HL-60 (cell line): ENCODE results near the gene FOXL2.

ENCODE experiments used
- DNase-seq, 2 experiments: peaks; one replicate each; pipeline ENCODE4 v3.0.0-alpha.2; 2010 to 2020; ENCODE audit warnings: low read depth in 1 of 2, low spot score in 1 of 2
- H3K27ac ChIP-seq: fragments of 250-450 bp; sonication (Bioruptor Pico); replicated peaks from 2 replicates; pipeline ENCODE4 v1.5.1; 2020; ENCODE audit warnings: mild to moderate bottlenecking, moderate library complexity
- H3K27me3 ChIP-seq: fragments of 250-450 bp; sonication (Bioruptor Pico); 2 replicates; pipeline ENCODE4 v1.5.1; 2021; ENCODE audit warnings: mild to moderate bottlenecking, moderate library complexity; ENCODE audit not compliant: insufficient read depth, poor library complexity, severe bottlenecking
- H3K4me3 ChIP-seq: replicated peaks from 2 replicates; pipeline ENCODE4 v1.5.1; 2011; ENCODE audit warnings: mild to moderate bottlenecking, control low read depth, low read length; ENCODE audit not compliant: insufficient read depth
- GABPA ChIP-seq: IDR thresholded peaks from 2 replicates; pipeline ENCODE4 v1.6.1; 2012; ENCODE audit warnings: low read depth
- POLR2AphosphoS5 ChIP-seq: IDR thresholded peaks from 2 replicates; pipeline ENCODE4 v1.6.1; 2012; ENCODE audit warnings: low read depth
- SPI1 ChIP-seq: IDR thresholded peaks from 2 replicates; pipeline ENCODE4 v1.6.1; 2012; ENCODE audit warnings: low read depth, mild to moderate bottlenecking, borderline replicate concordance
- TF ChIP-seq, protein P1 (sequence below): IDR thresholded peaks from 2 replicates; pipeline ENCODE4 v1.6.1; 2012; ENCODE audit warnings: low read depth; ENCODE audit not compliant: insufficient replicate concordance
- TF ChIP-seq, protein P2 (sequence below): IDR thresholded peaks from one replicate; pipeline ENCODE4 v1.5.1; 2011; ENCODE audit warnings: low read length, control low read depth, inconsistent platforms; ENCODE audit not compliant: insufficient read depth

The FOXL2 gene

DNA sequence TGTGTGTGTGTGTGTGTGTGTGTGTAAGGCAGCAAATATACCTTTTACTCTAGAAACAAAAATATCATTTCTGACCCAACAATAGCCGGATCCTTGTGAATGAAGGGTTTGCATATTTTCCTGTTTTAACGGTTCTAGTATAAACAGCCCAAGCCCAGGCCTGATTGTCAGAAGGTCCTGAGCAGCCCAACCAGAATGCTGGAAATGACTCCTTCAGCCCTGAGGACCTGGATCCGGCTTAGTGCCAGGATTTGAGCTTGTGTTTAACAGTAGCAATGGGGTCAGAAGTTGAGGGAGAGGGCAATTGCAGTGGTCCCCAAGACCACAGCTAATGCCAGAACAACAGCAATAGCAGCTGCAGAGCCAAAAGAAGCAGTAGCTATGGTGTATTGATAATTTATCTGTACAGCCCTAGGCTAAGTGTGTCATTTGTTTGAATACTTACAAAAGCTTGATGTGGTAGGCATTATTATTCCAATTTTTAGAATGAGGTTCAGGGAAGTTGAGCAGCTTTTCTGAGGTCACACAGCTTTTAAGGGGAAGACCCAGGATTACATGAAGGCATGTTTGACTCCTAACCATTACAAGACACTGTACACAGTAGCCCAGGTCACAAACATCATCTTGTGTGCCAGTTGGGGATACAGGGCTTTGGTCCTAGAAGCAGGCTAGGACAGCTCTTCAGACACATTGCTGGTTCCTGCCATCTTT lies 12.8 kb downstream of the FOXL2 start:
- H3K27me3 ChIP-seq = peaks cover 46% of the 10 kb centered on the region
- no peak overlapping the region for H3K27ac ChIP-seq

GRCh38 chr3:138933068-138933668 lies 13.8 kb downstream of the FOXL2 start:
- Histone ChIP-seq H3K27me3 (peaks cover 38% of the 10 kb centered on the region), H3K27ac (no peak overlapping the region), H3K4me3 (no peak overlapping the region)
- TF ChIP-seq POLR2AphosphoS5 (no peak), SPI1 (no peak), GABPA (no peak)
- TF ChIP-seq, protein P1, sequence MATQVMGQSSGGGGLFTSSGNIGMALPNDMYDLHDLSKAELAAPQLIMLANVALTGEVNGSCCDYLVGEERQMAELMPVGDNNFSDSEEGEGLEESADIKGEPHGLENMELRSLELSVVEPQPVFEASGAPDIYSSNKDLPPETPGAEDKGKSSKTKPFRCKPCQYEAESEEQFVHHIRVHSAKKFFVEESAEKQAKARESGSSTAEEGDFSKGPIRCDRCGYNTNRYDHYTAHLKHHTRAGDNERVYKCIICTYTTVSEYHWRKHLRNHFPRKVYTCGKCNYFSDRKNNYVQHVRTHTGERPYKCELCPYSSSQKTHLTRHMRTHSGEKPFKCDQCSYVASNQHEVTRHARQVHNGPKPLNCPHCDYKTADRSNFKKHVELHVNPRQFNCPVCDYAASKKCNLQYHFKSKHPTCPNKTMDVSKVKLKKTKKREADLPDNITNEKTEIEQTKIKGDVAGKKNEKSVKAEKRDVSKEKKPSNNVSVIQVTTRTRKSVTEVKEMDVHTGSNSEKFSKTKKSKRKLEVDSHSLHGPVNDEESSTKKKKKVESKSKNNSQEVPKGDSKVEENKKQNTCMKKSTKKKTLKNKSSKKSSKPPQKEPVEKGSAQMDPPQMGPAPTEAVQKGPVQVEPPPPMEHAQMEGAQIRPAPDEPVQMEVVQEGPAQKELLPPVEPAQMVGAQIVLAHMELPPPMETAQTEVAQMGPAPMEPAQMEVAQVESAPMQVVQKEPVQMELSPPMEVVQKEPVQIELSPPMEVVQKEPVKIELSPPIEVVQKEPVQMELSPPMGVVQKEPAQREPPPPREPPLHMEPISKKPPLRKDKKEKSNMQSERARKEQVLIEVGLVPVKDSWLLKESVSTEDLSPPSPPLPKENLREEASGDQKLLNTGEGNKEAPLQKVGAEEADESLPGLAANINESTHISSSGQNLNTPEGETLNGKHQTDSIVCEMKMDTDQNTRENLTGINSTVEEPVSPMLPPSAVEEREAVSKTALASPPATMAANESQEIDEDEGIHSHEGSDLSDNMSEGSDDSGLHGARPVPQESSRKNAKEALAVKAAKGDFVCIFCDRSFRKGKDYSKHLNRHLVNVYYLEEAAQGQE = no peak
- TF ChIP-seq, protein P2, sequence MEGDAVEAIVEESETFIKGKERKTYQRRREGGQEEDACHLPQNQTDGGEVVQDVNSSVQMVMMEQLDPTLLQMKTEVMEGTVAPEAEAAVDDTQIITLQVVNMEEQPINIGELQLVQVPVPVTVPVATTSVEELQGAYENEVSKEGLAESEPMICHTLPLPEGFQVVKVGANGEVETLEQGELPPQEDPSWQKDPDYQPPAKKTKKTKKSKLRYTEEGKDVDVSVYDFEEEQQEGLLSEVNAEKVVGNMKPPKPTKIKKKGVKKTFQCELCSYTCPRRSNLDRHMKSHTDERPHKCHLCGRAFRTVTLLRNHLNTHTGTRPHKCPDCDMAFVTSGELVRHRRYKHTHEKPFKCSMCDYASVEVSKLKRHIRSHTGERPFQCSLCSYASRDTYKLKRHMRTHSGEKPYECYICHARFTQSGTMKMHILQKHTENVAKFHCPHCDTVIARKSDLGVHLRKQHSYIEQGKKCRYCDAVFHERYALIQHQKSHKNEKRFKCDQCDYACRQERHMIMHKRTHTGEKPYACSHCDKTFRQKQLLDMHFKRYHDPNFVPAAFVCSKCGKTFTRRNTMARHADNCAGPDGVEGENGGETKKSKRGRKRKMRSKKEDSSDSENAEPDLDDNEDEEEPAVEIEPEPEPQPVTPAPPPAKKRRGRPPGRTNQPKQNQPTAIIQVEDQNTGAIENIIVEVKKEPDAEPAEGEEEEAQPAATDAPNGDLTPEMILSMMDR = no peak
- no peak for DNase-seq

More for the DNA sequence above, 12.8 kb downstream of the FOXL2 start:
- no peak for DNase-seq
- H3K4me3 ChIP-seq = no peak overlapping the region
- TF ChIP-seq, protein P1 = no peak
- TF ChIP-seq SPI1 (no peak), GABPA (no peak), POLR2AphosphoS5 (no peak)
- TF ChIP-seq, protein P2 = no peak

- Histone ChIP-seq H3K27ac (no peak overlapping the region), H3K27me3 (no peaks in the 10 kb centered on the region), H3K4me3 (no peak overlapping the region)
- DNase-seq = no peak
- TF ChIP-seq, protein P1 = no peak
- no peak for TF ChIP-seq GABPA
- TF ChIP-seq POLR2AphosphoS5 = no peak
- TF ChIP-seq, protein P2 = no peak
- no peak for TF ChIP-seq SPI1
Measured at GRCh38 chr3:138928727-138929372, 18.1 kb downstream of the FOXL2 start.
